ENCODE data around the gene ZNF627.

ZNF627 gene

GRCh38 chr19:11597202-11598102 lies at the start of gene ZNF627:
ZNF627 (plus strand) TSS chr19:11597483; CDS start chr19:11597628, 145 bp downstream.
- peak within 1 kb of the TSS; percentile 74 for H3K4me3 ChIP-seq (replicated peaks; ENCODE audit: low read depth, low read length)
- peak; percentile 98 for DNase-seq (ENCODE audit: extremely low read depth, low read depth)
- no peak for TF ChIP-seq CTCF (IDR thresholded peaks at IDR 0.05; ENCODE audit: low read depth, low read length, missing control alignments)

- no peak for DNase-seq (ENCODE audit: extremely low read depth, low read depth)
- no peak overlapping the region for H3K4me3 ChIP-seq (replicated peaks; ENCODE audit: low read depth, low read length)
- no peak for TF ChIP-seq CTCF (IDR thresholded peaks at IDR 0.05; ENCODE audit: low read depth, low read length, missing control alignments)
Observed at GRCh38 chr19:11547929-11548700, 49.2 kb upstream of the ZNF627 start.

GRCh38 chr19:11549386-11549953 lies 47.8 kb upstream of the ZNF627 start:
- TF ChIP-seq CTCF (IDR thresholded peaks at IDR 0.05; ENCODE audit: low read depth, low read length, missing control alignments): no peak
- no peak for DNase-seq (ENCODE audit: extremely low read depth, low read depth)
- no peak overlapping the region for H3K4me3 ChIP-seq (replicated peaks; ENCODE audit: low read depth, low read length)

- TF ChIP-seq CTCF (IDR thresholded peaks at IDR 0.05; ENCODE audit: low read depth, low read length, missing control alignments): no peak
- H3K4me3 ChIP-seq (replicated peaks; ENCODE audit: low read depth, low read length): no peak overlapping the region
- no peak for DNase-seq (ENCODE audit: extremely low read depth, low read depth)
Observed at GRCh38 chr19:11550265-11550664, 47.0 kb upstream of the ZNF627 start.

- peak; percentile 55 for TF ChIP-seq CTCF (IDR thresholded peaks at IDR 0.05; ENCODE audit: low read depth, low read length, missing control alignments)
- no peak for DNase-seq (ENCODE audit: extremely low read depth, low read depth)
- no peak overlapping the region for H3K4me3 ChIP-seq (replicated peaks; ENCODE audit: low read depth, low read length)
Observed at GRCh38 chr19:11551603-11552235, 45.6 kb upstream of the ZNF627 start.

GRCh38 chr19:11552666-11553372 lies 44.5 kb upstream of the ZNF627 start:
- no peak for DNase-seq (ENCODE audit: extremely low read depth, low read depth)
- no peak for TF ChIP-seq CTCF (IDR thresholded peaks at IDR 0.05; ENCODE audit: low read depth, low read length, missing control alignments)
- H3K4me3 ChIP-seq (replicated peaks; ENCODE audit: low read depth, low read length): no peak overlapping the region

Measured in HFF-Myc (cell line).